Vagina (tissue), 2 donors: Measurements from ENCODE around the gene SLC16A8. TPM values are rescaled to one million over a fixed set of nuclear protein-coding genes. Genes with fewer than 3 reads are reported as not detected.

ENCODE experiments used
- DNase-seq, 2 donors: peaks; one replicate each; pipeline ENCODE4 v3.0.0-alpha.2; 2017; ENCODE audit errors: extremely low spot score in 2 of 2
- H3K27ac ChIP-seq: fragments of 200-600 bp; sonication (generic); one replicate; pipeline ENCODE4 v1.5.1; 2019
- H3K27me3 ChIP-seq: fragments of 200-600 bp; sonication (generic); one replicate; pipeline ENCODE4 v1.5.1; 2019
- H3K36me3 ChIP-seq, 2 donors: fragments of 200-600 bp; sonication (generic); one replicate each; pipeline ENCODE4 v1.5.1; 2017 to 2019
- H3K4me1 ChIP-seq: fragments of 200-600 bp; sonication (generic); one replicate; pipeline ENCODE4 v1.5.1; 2019
- H3K4me3 ChIP-seq, 2 donors: fragments of 200-600 bp; sonication (generic); 1 replicate in 1 of 2; 2 replicates in 1 of 2; pipeline ENCODE4 v1.5.1; 2016 to 2019
- H3K9me3 ChIP-seq: fragments of 200-600 bp; sonication (generic); one replicate; pipeline ENCODE4 v1.5.1; 2019
- CTCF ChIP-seq, 3 experiments: fragments of 450-650 bp in 2 of 3; fragments of 200-600 bp in 1 of 3; sonication (generic) in 1 of 3; IDR thresholded peaks; one replicate each; pipeline ENCODE4 v1.5.1; 2017 to 2019; ENCODE audit warnings: antibody characterized with exemption in 3 of 3, mild to moderate bottlenecking in 2 of 3, moderate library complexity in 2 of 3
- POLR2A ChIP-seq, 2 donors: fragments of 450-650 bp; IDR thresholded peaks; one replicate each; pipeline ENCODE4 v1.6.1; 2017; ENCODE audit warnings: antibody characterized with exemption in 2 of 2, mild to moderate bottlenecking in 2 of 2, moderate library complexity in 2 of 2
- POLR2AphosphoS5 ChIP-seq, 2 donors: sonication (generic); formaldehyde crosslinking; IDR thresholded peaks; one replicate each; pipeline ENCODE4 v1.9.0; 2017; ENCODE audit warnings: antibody characterized with exemption in 2 of 2, mild to moderate bottlenecking in 2 of 2, low read depth in 1 of 2; ENCODE audit not compliant: insufficient read depth in 1 of 2
- intact Hi-C: fragments of 100-400 bp; cut with DNase I; formaldehyde crosslinking; loops from one replicate; pipeline ENCODE4 v1.15.1; 2023
- total RNA-seq: library from RNA; depleted of rRNA; stranded (reverse); fragments of >200 nt; gene quantifications from one replicate; pipeline ENCODE4 v1.2.3, GENCODE V29; 2016

The SLC16A8 gene
- 0.98 TPM for total RNA-seq

- Histone ChIP-seq H3K27me3 (no peaks in the 10 kb centered on the region), H3K4me3 (no peak within 1 kb of the TSS), H3K9me3 (no peaks in the 10 kb centered on the region), H3K36me3 (no peaks in the 10 kb centered on the region), H3K27ac (no peak within 1 kb of the TSS), H3K4me1 (peaks cover 28% of the 10 kb centered on the region)
- intact Hi-C loops: no loop called here
- TF ChIP-seq POLR2A (IDR thresholded peaks at IDR 0.05) (no peak), POLR2AphosphoS5 (IDR thresholded peaks at IDR 0.05; ENCODE audit: insufficient read depth in 1 of 2, low read depth in 1 of 2) (no peak), CTCF (IDR thresholded peaks at IDR 0.05) (no peak)
- no peak for DNase-seq
Measured at GRCh38 chr22:38083931-38084631, at the start of gene SLC16A8. Gene SLC16A8, minus strand, starts transcription at chr22:38084184. Its CDS starts 1,311 bp downstream, at chr22:38082873.

GRCh38 chr22:38133331-38133730, 49.3 kb upstream of the SLC16A8 start:
- no peaks in the 10 kb centered on the region for H3K9me3 ChIP-seq
- no peaks in the 10 kb centered on the region for H3K4me1 ChIP-seq
- intact Hi-C loops: no loop called here
- no peaks in the 10 kb centered on the region for H3K27me3 ChIP-seq
- DNase-seq: no peak
- H3K27ac ChIP-seq: no peak overlapping the region
- H3K36me3 ChIP-seq: no peaks in the 10 kb centered on the region
- no peak overlapping the region for H3K4me3 ChIP-seq
- TF ChIP-seq POLR2A (IDR thresholded peaks at IDR 0.05) (no peak), POLR2AphosphoS5 (IDR thresholded peaks at IDR 0.05; ENCODE audit: insufficient read depth in 1 of 2, low read depth in 1 of 2) (no peak), CTCF (IDR thresholded peaks at IDR 0.05) (no peak)

GRCh38 chr22:38132794-38133193, 48.8 kb upstream of the SLC16A8 start:
- peaks cover 0 to 2% of the 10 kb centered on the region in 2 donors for H3K36me3 ChIP-seq
- DNase-seq: no peak
- no peak for TF ChIP-seq CTCF (IDR thresholded peaks at IDR 0.05)
- TF ChIP-seq POLR2A (IDR thresholded peaks at IDR 0.05): no peak
- no peak for TF ChIP-seq POLR2AphosphoS5 (IDR thresholded peaks at IDR 0.05; ENCODE audit: insufficient read depth in 1 of 2, low read depth in 1 of 2)
- H3K9me3 ChIP-seq: no peaks in the 10 kb centered on the region
- no peak overlapping the region for H3K27ac ChIP-seq
- no peak overlapping the region for H3K4me3 ChIP-seq
- H3K27me3 ChIP-seq: no peaks in the 10 kb centered on the region
- intact Hi-C loops: no loop called here
- no peaks in the 10 kb centered on the region for H3K4me1 ChIP-seq

DNA sequence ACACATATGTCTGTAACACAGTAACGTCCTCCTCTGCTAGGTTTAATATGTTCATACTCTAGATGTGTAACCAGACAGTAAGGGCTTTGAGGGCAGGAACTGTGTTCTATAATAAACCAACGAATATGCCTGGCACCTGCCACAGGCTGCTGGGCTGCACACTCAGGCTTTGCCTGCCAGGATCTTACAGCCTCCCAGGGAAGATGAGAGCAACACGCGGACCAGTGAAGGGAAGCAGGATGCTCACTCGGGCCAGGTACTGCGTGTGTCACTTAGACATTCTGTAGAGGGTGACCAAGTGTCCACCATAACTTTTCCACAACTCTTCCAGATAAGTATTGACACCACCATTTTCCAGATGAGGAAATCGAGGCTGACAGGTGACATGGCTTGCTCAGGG, 48.2 kb upstream of the SLC16A8 start:
- DNase-seq: no peak
- Histone ChIP-seq H3K9me3 (no peaks in the 10 kb centered on the region), H3K4me1 (no peaks in the 10 kb centered on the region), H3K4me3 (no peak overlapping the region), H3K27me3 (no peaks in the 10 kb centered on the region), H3K36me3 (peaks cover 0 to 4% of the 10 kb centered on the region in 2 donors), H3K27ac (no peak overlapping the region)
- intact Hi-C loops: no loop called here
- no peak for TF ChIP-seq POLR2A (IDR thresholded peaks at IDR 0.05)
- no peak for TF ChIP-seq POLR2AphosphoS5 (IDR thresholded peaks at IDR 0.05; ENCODE audit: insufficient read depth in 1 of 2, low read depth in 1 of 2)
- no peak for TF ChIP-seq CTCF (IDR thresholded peaks at IDR 0.05)

DNA sequence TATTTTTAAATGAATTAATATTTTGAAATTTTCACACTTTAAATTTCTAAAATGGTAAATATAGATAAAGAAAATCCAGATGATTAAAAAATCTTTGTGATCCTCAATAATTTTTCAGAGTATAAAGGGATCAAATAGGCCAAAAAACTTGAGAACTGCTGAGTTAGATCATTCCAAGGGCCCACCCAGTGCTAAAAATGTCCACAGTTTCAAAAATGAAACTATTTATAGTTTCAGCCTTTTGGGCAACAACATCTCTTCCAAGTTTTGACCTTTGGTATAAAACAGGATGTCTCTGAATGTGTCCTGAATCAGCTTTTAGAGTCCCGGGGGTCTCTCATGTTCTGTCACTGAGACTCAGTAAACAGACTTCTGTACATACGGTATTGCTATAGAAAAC, 47.4 kb upstream of the SLC16A8 start:
- H3K36me3 ChIP-seq: peaks cover 0 to 4% of the 10 kb centered on the region in 2 donors
- DNase-seq: no peak
- TF ChIP-seq POLR2A (IDR thresholded peaks at IDR 0.05) (no peak), CTCF (IDR thresholded peaks at IDR 0.05) (no peak), POLR2AphosphoS5 (IDR thresholded peaks at IDR 0.05; ENCODE audit: insufficient read depth in 1 of 2, low read depth in 1 of 2) (no peak)
- H3K4me1 ChIP-seq: no peaks in the 10 kb centered on the region
- intact Hi-C loops: no loop called here
- H3K4me3 ChIP-seq: no peak overlapping the region
- H3K27ac ChIP-seq: no peak overlapping the region
- no peaks in the 10 kb centered on the region for H3K9me3 ChIP-seq
- H3K27me3 ChIP-seq: no peaks in the 10 kb centered on the region
